Mammary epithelial cell (primary cell): ENCODE measurements around the gene HSPA1L.
"Not testable (repeated sequence)": the region's sequence is repeated elsewhere in the genome, so short reads cannot be mapped to it uniquely, and the experiment has no call there.

ENCODE experiments used
- CTCF ChIP-seq, 2 donors: IDR thresholded peaks in 1 of 2; conservative IDR thresholded peaks in 1 of 2; 2 replicates each; pipeline ENCODE4 v1.5.1; 2011 to 2012; ENCODE audit warnings: inconsistent platforms in 2 of 2, low read length in 2 of 2, mild to moderate bottlenecking in 2 of 2, control low read depth in 1 of 2, low read depth in 1 of 2; ENCODE audit not compliant: insufficient read depth in 1 of 2; ENCODE audit errors: extremely low read depth in 1 of 2
- EZH2 ChIP-seq: IDR thresholded peaks from 2 replicates; pipeline ENCODE4 v1.6.1; 2012; ENCODE audit warnings: low read length, inconsistent platforms, borderline replicate concordance

- TF ChIP-seq CTCF (conservative IDR thresholded peaks at IDR 0.05 in 1 of 2, IDR thresholded peaks at IDR 0.05 in 1 of 2; ENCODE audit: extremely low read depth in 1 of 2, insufficient read depth in 1 of 2, low read depth in 1 of 2, low read length in 2 of 2); EZH2: not testable (repeated sequence)
Measured at GRCh38 chr6:31801031-31801927, 13.8 kb downstream of the HSPA1L start.
